Measurements from ENCODE around the gene CHCHD6.

Gene CHCHD6

GRCh38 chr3:126994661-126995245, 290.7 kb downstream of the CHCHD6 start:
- Histone ChIP-seq H3K9me3 (ENCODE audit: control insufficient read depth, insufficient read depth, low read length) (no peaks in the 10 kb centered on the region), H3K4me1 (ENCODE audit: insufficient read depth, low read length) (no peaks in the 10 kb centered on the region), H3K36me3 (ENCODE audit: insufficient read depth, low read length) (peaks cover 9% of the 10 kb centered on the region; the same call in 1 of the 2 replicates), H3K9ac (ENCODE audit: low read depth, low read length) (no peak overlapping the region)

GRCh38 chr3:126995254-126995780, 291.3 kb downstream of the CHCHD6 start:
- Histone ChIP-seq H3K36me3 (ENCODE audit: insufficient read depth, low read length) (peaks cover 4% of the 10 kb centered on the region; the same call in 1 of the 2 replicates), H3K9me3 (ENCODE audit: control insufficient read depth, insufficient read depth, low read length) (no peaks in the 10 kb centered on the region), H3K4me1 (ENCODE audit: insufficient read depth, low read length) (no peaks in the 10 kb centered on the region), H3K9ac (ENCODE audit: low read depth, low read length) (no peak overlapping the region)

- Histone ChIP-seq H3K9me3 (ENCODE audit: control insufficient read depth, insufficient read depth, low read length) (no peaks in the 10 kb centered on the region), H3K4me1 (ENCODE audit: insufficient read depth, low read length) (no peaks in the 10 kb centered on the region), H3K9ac (ENCODE audit: low read depth, low read length) (no peak overlapping the region), H3K36me3 (ENCODE audit: insufficient read depth, low read length) (peaks cover under 1% of the 10 kb centered on the region; the same call in 1 of the 2 replicates)
Observed at GRCh38 chr3:126995926-126996512, 292.0 kb downstream of the CHCHD6 start.

- H3K9ac ChIP-seq (ENCODE audit: low read depth, low read length), result no peak overlapping the region
- H3K36me3 ChIP-seq (ENCODE audit: insufficient read depth, low read length), result no peaks in the 10 kb centered on the region; the same call in 1 of the 2 replicates
- no peaks in the 10 kb centered on the region for H3K9me3 ChIP-seq (ENCODE audit: control insufficient read depth, insufficient read depth, low read length)
- peaks cover 7% of the 10 kb centered on the region; the same call in 1 of the 2 replicates for H3K4me1 ChIP-seq (ENCODE audit: insufficient read depth, low read length)
Observed at GRCh38 chr3:126996905-126997304, 292.9 kb downstream of the CHCHD6 start.

GRCh38 chr3:126997455-126998038, 293.5 kb downstream of the CHCHD6 start:
- no peaks in the 10 kb centered on the region for H3K9me3 ChIP-seq (ENCODE audit: control insufficient read depth, insufficient read depth, low read length)
- H3K36me3 ChIP-seq (ENCODE audit: insufficient read depth, low read length), result no peaks in the 10 kb centered on the region; the same call in 1 of the 2 replicates
- H3K9ac ChIP-seq (ENCODE audit: low read depth, low read length), result no peak overlapping the region
- peaks cover 11% of the 10 kb centered on the region; the same call in 1 of the 2 replicates for H3K4me1 ChIP-seq (ENCODE audit: insufficient read depth, low read length)

- peaks cover 14% of the 10 kb centered on the region; the same call in 1 of the 2 replicates for H3K4me1 ChIP-seq (ENCODE audit: insufficient read depth, low read length)
- no peaks in the 10 kb centered on the region for H3K9me3 ChIP-seq (ENCODE audit: control insufficient read depth, insufficient read depth, low read length)
- H3K9ac ChIP-seq (ENCODE audit: low read depth, low read length), result no peak overlapping the region
- H3K36me3 ChIP-seq (ENCODE audit: insufficient read depth, low read length), result no peaks in the 10 kb centered on the region; the same call in none of the 2 replicates
Observed at GRCh38 chr3:126998320-126998719, 294.3 kb downstream of the CHCHD6 start.

GRCh38 chr3:126998728-126999127, 294.7 kb downstream of the CHCHD6 start:
- H3K4me1 ChIP-seq (ENCODE audit: insufficient read depth, low read length), result peaks cover 14% of the 10 kb centered on the region; the same call in 1 of the 2 replicates
- H3K36me3 ChIP-seq (ENCODE audit: insufficient read depth, low read length), result no peaks in the 10 kb centered on the region; the same call in none of the 2 replicates
- no peaks in the 10 kb centered on the region for H3K9me3 ChIP-seq (ENCODE audit: control insufficient read depth, insufficient read depth, low read length)
- no peak overlapping the region for H3K9ac ChIP-seq (ENCODE audit: low read depth, low read length)

GRCh38 chr3:126999383-126999782, 295.3 kb downstream of the CHCHD6 start:
- H3K9ac ChIP-seq (ENCODE audit: low read depth, low read length), result no peak overlapping the region
- no peaks in the 10 kb centered on the region; the same call in none of the 2 replicates for H3K36me3 ChIP-seq (ENCODE audit: insufficient read depth, low read length)
- no peaks in the 10 kb centered on the region for H3K9me3 ChIP-seq (ENCODE audit: control insufficient read depth, insufficient read depth, low read length)
- peaks cover 14% of the 10 kb centered on the region; the same call in 1 of the 2 replicates for H3K4me1 ChIP-seq (ENCODE audit: insufficient read depth, low read length)

GRCh38 chr3:127000119-127000518, 296.1 kb downstream of the CHCHD6 start:
- no peaks in the 10 kb centered on the region; the same call in none of the 2 replicates for H3K36me3 ChIP-seq (ENCODE audit: insufficient read depth, low read length)
- H3K9me3 ChIP-seq (ENCODE audit: control insufficient read depth, insufficient read depth, low read length), result no peaks in the 10 kb centered on the region
- peaks cover 14% of the 10 kb centered on the region; the same call in 1 of the 2 replicates for H3K4me1 ChIP-seq (ENCODE audit: insufficient read depth, low read length)
- no peak overlapping the region for H3K9ac ChIP-seq (ENCODE audit: low read depth, low read length)

- Histone ChIP-seq H3K4me1 (ENCODE audit: insufficient read depth, low read length) (peaks cover 14% of the 10 kb centered on the region; the same call in 1 of the 2 replicates), H3K9ac (ENCODE audit: low read depth, low read length) (no peak overlapping the region), H3K36me3 (ENCODE audit: insufficient read depth, low read length) (no peaks in the 10 kb centered on the region; the same call in none of the 2 replicates), H3K9me3 (ENCODE audit: control insufficient read depth, insufficient read depth, low read length) (no peaks in the 10 kb centered on the region)
Observed at GRCh38 chr3:127000761-127001160, 296.7 kb downstream of the CHCHD6 start.

GRCh38 chr3:127001486-127002194, 297.6 kb downstream of the CHCHD6 start:
- H3K36me3 ChIP-seq (ENCODE audit: insufficient read depth, low read length), result no peaks in the 10 kb centered on the region; the same call in none of the 2 replicates
- peaks cover 14% of the 10 kb centered on the region; the same call in 1 of the 2 replicates for H3K4me1 ChIP-seq (ENCODE audit: insufficient read depth, low read length)
- H3K9ac ChIP-seq (ENCODE audit: low read depth, low read length), result no peak overlapping the region
- no peaks in the 10 kb centered on the region for H3K9me3 ChIP-seq (ENCODE audit: control insufficient read depth, insufficient read depth, low read length)

GRCh38 chr3:127002195-127003174, 298.4 kb downstream of the CHCHD6 start:
- Histone ChIP-seq H3K4me1 (ENCODE audit: insufficient read depth, low read length) (peaks cover 14% of the 10 kb centered on the region; the same call in 1 of the 2 replicates), H3K36me3 (ENCODE audit: insufficient read depth, low read length) (no peaks in the 10 kb centered on the region; the same call in none of the 2 replicates), H3K9me3 (ENCODE audit: control insufficient read depth, insufficient read depth, low read length) (no peaks in the 10 kb centered on the region), H3K9ac (ENCODE audit: low read depth, low read length) (no peak overlapping the region)

GRCh38 chr3:127003175-127003555, 299.1 kb downstream of the CHCHD6 start:
- H3K4me1 ChIP-seq (ENCODE audit: insufficient read depth, low read length), result peaks cover 14% of the 10 kb centered on the region; the same call in 1 of the 2 replicates
- H3K36me3 ChIP-seq (ENCODE audit: insufficient read depth, low read length), result no peaks in the 10 kb centered on the region; the same call in none of the 2 replicates
- H3K9ac ChIP-seq (ENCODE audit: low read depth, low read length), result no peak overlapping the region
- H3K9me3 ChIP-seq (ENCODE audit: control insufficient read depth, insufficient read depth, low read length), result no peaks in the 10 kb centered on the region
